WTC11 (cell line): ENCODE measurements around the gene ANKRD1. TPM values are rescaled to one million over a fixed set of nuclear protein-coding genes. Genes with fewer than 3 reads are reported as not detected.
A peak's percentile ranks its signal among the peaks of the same experiment; 100 is the strongest.

Source experiments
- ATAC-seq: fragments of 200-7000 bp; cut with Tn5 transposase; 2 replicates; pipeline ENCODE4 v1.10.0; 2021; ENCODE audit warnings: mild to moderate bottlenecking, moderate library complexity
- CTCF ChIA-PET: fragments of 300-600 bp; sonication (Branson Sonifier 250); formaldehyde crosslinking; loops from one replicate; lab custom pipeline; 2021; ENCODE audit warnings: antibody characterized with exemption; lab: Charles Lee
- POLR2A ChIA-PET: fragments of 350-600 bp; sonication (Branson Sonifier 250); formaldehyde crosslinking; loops from one replicate; lab custom pipeline; 2021; ENCODE audit warnings: antibody characterized with exemption; lab: Charles Lee
- DNase-seq: peaks from one replicate; pipeline ENCODE4 v3.0.0; 2021; ENCODE audit warnings: low spot score
- H3K27ac Mint-ChIP-seq: 2 replicates; pipeline ENCODE4 v1.8.0; 2021; ENCODE audit warnings: mixed read lengths
- H3K27me3 Mint-ChIP-seq: 2 replicates; pipeline ENCODE4 v1.8.0; 2021; ENCODE audit warnings: low read depth, mild to moderate bottlenecking, moderate library complexity, mixed read lengths
- H3K36me3 Mint-ChIP-seq: 2 replicates; pipeline ENCODE4 v1.8.0; 2021; ENCODE audit warnings: mixed read lengths
- H3K4me1 Mint-ChIP-seq: 2 replicates; pipeline ENCODE4 v1.8.0; 2022; ENCODE audit warnings: mixed read lengths
- H3K4me3 Mint-ChIP-seq: 2 replicates; pipeline ENCODE4 v1.8.0; 2021; ENCODE audit warnings: mild to moderate bottlenecking, moderate library complexity, mixed read lengths
- H3K9me3 Mint-ChIP-seq: 2 replicates; pipeline ENCODE4 v1.8.0; 2021; ENCODE audit warnings: mixed read lengths
- CREB1 ChIP-seq: sonication (generic); formaldehyde crosslinking; IDR thresholded peaks from 2 replicates; pipeline ENCODE4 v1.8.0; 2023; ENCODE audit warnings: mild to moderate bottlenecking, missing genetic modification reagents
- CTCF ChIP-seq: fragments of 200-600 bp; IDR thresholded peaks from 2 replicates; pipeline ENCODE4 v1.8.0; 2022; ENCODE audit warnings: antibody characterized with exemption
- ELF4 ChIP-seq: sonication (generic); formaldehyde crosslinking; IDR thresholded peaks from 2 replicates; pipeline ENCODE4 v1.8.1; 2022; ENCODE audit warnings: low read depth, mild to moderate bottlenecking, moderate library complexity, missing genetic modification reagents
- EMX1 ChIP-seq: fragments of 250-450 bp; sonication (Bioruptor Pico); IDR thresholded peaks from 2 replicates; pipeline ENCODE4 v1.8.0; 2021; ENCODE audit warnings: mild to moderate bottlenecking
- FOXJ3 ChIP-seq: sonication (generic); formaldehyde crosslinking; IDR thresholded peaks from 2 replicates; pipeline ENCODE4 v1.9.0; 2021; ENCODE audit warnings: missing genetic modification reagents, mild to moderate bottlenecking, borderline replicate concordance
- GABPB1 ChIP-seq: sonication (generic); formaldehyde crosslinking; IDR thresholded peaks from 2 replicates; pipeline ENCODE4 v1.8.1; 2023; ENCODE audit warnings: mild to moderate bottlenecking, missing genetic modification reagents
- HMGA2 ChIP-seq: fragments of 250-450 bp; sonication (Bioruptor Pico); IDR thresholded peaks from 2 replicates; pipeline ENCODE4 v1.4.0; 2021; ENCODE audit warnings: mild to moderate bottlenecking, moderate library complexity
- MYBL2 ChIP-seq: sonication (generic); formaldehyde crosslinking; IDR thresholded peaks from 2 replicates; pipeline ENCODE4 v1.8.1; 2023; ENCODE audit warnings: mild to moderate bottlenecking, moderate library complexity, missing genetic modification reagents
- PRRX2 ChIP-seq: fragments of 250-450 bp; sonication (Bioruptor Pico); IDR thresholded peaks from 2 replicates; pipeline ENCODE4 v1.8.0; 2021; ENCODE audit warnings: mild to moderate bottlenecking
- RELA ChIP-seq: sonication (generic); formaldehyde crosslinking; IDR thresholded peaks from 2 replicates; pipeline ENCODE4 v1.8.1; 2022; ENCODE audit warnings: missing genetic modification reagents, mild to moderate bottlenecking, borderline replicate concordance
- TEAD4 ChIP-seq: sonication (generic); formaldehyde crosslinking; IDR thresholded peaks from 2 replicates; pipeline ENCODE4 v1.8.0; 2022; ENCODE audit warnings: mild to moderate bottlenecking, missing genetic modification reagents
- ZNF281 ChIP-seq: sonication (generic); formaldehyde crosslinking; IDR thresholded peaks from 2 replicates; pipeline ENCODE4 v1.8.0; 2023; ENCODE audit warnings: mild to moderate bottlenecking, missing genetic modification reagents
- ZNF317 ChIP-seq: sonication (generic); formaldehyde crosslinking; IDR thresholded peaks from 2 replicates; pipeline ENCODE4 v1.8.1; 2023; ENCODE audit warnings: low read depth, mild to moderate bottlenecking, moderate library complexity, missing genetic modification reagents, borderline replicate concordance
- ZNF512 ChIP-seq: sonication (generic); formaldehyde crosslinking; IDR thresholded peaks from 2 replicates; pipeline ENCODE4 v1.8.1; 2022; ENCODE audit warnings: missing genetic modification reagents, borderline replicate concordance
- ZSCAN18 ChIP-seq: fragments of 250-450 bp; sonication (Bioruptor Pico); IDR thresholded peaks from 2 replicates; pipeline ENCODE4 v2.1.2; 2022; ENCODE audit warnings: mild to moderate bottlenecking, moderate library complexity
- total RNA-seq: library from RNA; stranded (reverse); gene quantifications from 3 replicates; pipeline ENCODE4 v1.2.3, GENCODE V29; 2021

ANKRD1 gene
- total RNA-seq, 1 experiment from 2014 or later = not detected

GRCh38 chr10:90930971-90931871 is 10.3 kb upstream of the ANKRD1 start:
- Mint-ChIP-seq H3K4me3 (no peak overlapping the region; the same call in 1 of the 2 replicates), H3K9me3 (no peaks in the 10 kb centered on the region), H3K27me3 (peaks cover 100% of the 10 kb centered on the region), H3K4me1 (peaks cover 36% of the 10 kb centered on the region), H3K27ac (no peak overlapping the region; the same call in 1 of the 2 replicates), H3K36me3 (no peaks in the 10 kb centered on the region)
- 0 out of 2 replicates have a peak, but pooled peaks have one; percentile 64 for TF ChIP-seq GABPB1 (CRISPR knock-in tag)
- no peak for TF ChIP-seq ZNF281 (CRISPR knock-in tag)
- ChIA-PET POLR2A (interaction anchor here (1.0 kb wide), 1 partner anchor 10 kb away, joined by 4 read pairs; the partner anchor contains the start of gene ANKRD1), CTCF (interaction anchor here (0.5 to 2.3 kb wide), 6 partner anchors 10 to 367 kb away, joined by 3 to 16 read pairs (median 4); no protein-coding TSS in a partner anchor)
- DNase-seq (peak; percentile 52), ATAC-seq (peak; percentile 71)

GRCh38 chr10:90930070-90930837 is 9.4 kb upstream of the ANKRD1 start:
- H3K27me3 Mint-ChIP-seq = peaks cover 100% of the 10 kb centered on the region
- no peaks in the 10 kb centered on the region for H3K36me3 Mint-ChIP-seq
- peak; percentile 79 for ATAC-seq
- H3K9me3 Mint-ChIP-seq = no peaks in the 10 kb centered on the region
- DNase-seq = no peak
- ChIA-PET CTCF (interaction anchor here (0.5 to 2.3 kb wide), 5 partner anchors 10 to 368 kb away, joined by 3 to 16 read pairs (median 4); partner anchors contain the start of gene ANKRD1), POLR2A (interaction anchor here (1.0 to 1.1 kb wide), 2 partner anchors 9 to 12 kb away, joined by 3 to 4 read pairs; partner anchors contain the start of gene ANKRD1)
- peak; percentile 35 for TF ChIP-seq ZNF512 (CRISPR knock-in tag)
- TF ChIP-seq ZSCAN18 (CRISPR knock-in tag) = no peak
- peak overlapping the region; percentile 46 for H3K4me3 Mint-ChIP-seq
- no peak overlapping the region; the same call in 1 of the 2 replicates for H3K27ac Mint-ChIP-seq
- peaks cover 36% of the 10 kb centered on the region for H3K4me1 Mint-ChIP-seq

- POLR2A ChIA-PET = interaction anchor here (1.1 kb wide), 1 partner anchor 11 kb away, joined by 3 read pairs; no protein-coding TSS in a partner anchor
- no peak overlapping the region for H3K27ac Mint-ChIP-seq
- no peaks in the 10 kb centered on the region for H3K36me3 Mint-ChIP-seq
- no peak for ATAC-seq
- H3K9me3 Mint-ChIP-seq = no peaks in the 10 kb centered on the region
- TF ChIP-seq ZNF281 (CRISPR knock-in tag) = no peak
- no peak for TF ChIP-seq PRRX2 (CRISPR knock-in tag)
- no peak for TF ChIP-seq ELF4 (CRISPR knock-in tag)
- TF ChIP-seq HMGA2 (CRISPR knock-in tag) = no peak
- TF ChIP-seq CTCF = no peak
- no peak for TF ChIP-seq ZNF317 (CRISPR knock-in tag)
- no peak for TF ChIP-seq MYBL2 (CRISPR knock-in tag)
- TF ChIP-seq FOXJ3 (CRISPR knock-in tag) = no peak
- TF ChIP-seq TEAD4 = no peak
- TF ChIP-seq RELA (CRISPR knock-in tag) = no peak
- TF ChIP-seq GABPB1 (CRISPR knock-in tag) = no peak
- TF ChIP-seq CREB1 (CRISPR knock-in tag) = no peak
- TF ChIP-seq EMX1 (CRISPR knock-in tag) = no peak
- TF ChIP-seq, all 79 proteins: peak for 0
- no peak overlapping the region for H3K4me3 Mint-ChIP-seq
- CTCF ChIA-PET = interaction anchor here (2.3 kb wide), 1 partner anchor 17 kb away, joined by 16 read pairs; no protein-coding TSS in a partner anchor
- H3K27me3 Mint-ChIP-seq = peaks cover 100% of the 10 kb centered on the region
- DNase-seq = no peak
- H3K4me1 Mint-ChIP-seq = peaks cover 36% of the 10 kb centered on the region
Measured at GRCh38 chr10:90929179-90929578, 8.3 kb upstream of the ANKRD1 start.
